ENCODE results near the gene GFRAL. TPM values are rescaled to one million over a fixed set of nuclear protein-coding genes. Genes with fewer than 3 reads are reported as not detected.

GFRAL gene
- total RNA-seq, 4 donors from 2014 or later: not detected

- DNase-seq (ENCODE audit: low spot score in 2 of 2): no peak
- WGBS, 2 donors: 67 to 72% methylated on average over 3 of the region's 3 CpGs
- no peak overlapping the region for H3K4me3 ChIP-seq (ENCODE audit: low read depth, poor library complexity, severe bottlenecking)
- intact Hi-C loops (cut with DNase I; ENCODE audit: low total_unique reads): loop anchor here (10.0 kb wide), 1 partner anchor 446 kb away; no protein-coding TSS in a partner anchor
- TF ChIP-seq CTCF (IDR thresholded peaks at IDR 0.05) (no peak), POLR2A (IDR thresholded peaks at IDR 0.05) (no peak)
These were observed 122.0 kb downstream of the GFRAL start for GRCh38 chr6:55449225-55449624.

GRCh38 chr6:55450005-55450404 lies 122.7 kb downstream of the GFRAL start:
- WGBS, 2 donors: 19 to 21% methylated on average over 2 of the region's 2 CpGs
- no peak overlapping the region for H3K4me3 ChIP-seq (ENCODE audit: low read depth, poor library complexity, severe bottlenecking)
- intact Hi-C loops (cut with DNase I; ENCODE audit: low total_unique reads): no loop called here
- no peak for TF ChIP-seq CTCF (IDR thresholded peaks at IDR 0.05)
- TF ChIP-seq POLR2A (IDR thresholded peaks at IDR 0.05): no peak
- DNase-seq (ENCODE audit: low spot score in 2 of 2): no peak

Other genes with a start within 250 kb of the GFRAL start
- under 1 TPM in 2 of 4 donors, not detected in 2; 0.12 to 0.30 TPM for gene HCRTR2, start 153.0 kb upstream of the GFRAL start, total RNA-seq